DND-41 (cell line): ENCODE results near the gene HMOX1.

Experiments
- ATAC-seq: fragments of 200-7000 bp; cut with Tn5 transposase; 3 replicates; pipeline ENCODE4 v1.9.1; 2021; ENCODE audit warnings: low read depth; ENCODE audit not compliant: insufficient read depth
- DNase-seq: peaks from one replicate; pipeline ENCODE4 v3.0.0-alpha.2; 2020
- H2AFZ ChIP-seq: 2 replicates; pipeline ENCODE4 v1.6.0; 2012; ENCODE audit warnings: low read depth, low read length
- H3K27ac ChIP-seq: 2 replicates; pipeline ENCODE4 v1.5.1; 2012; ENCODE audit warnings: low read length, inconsistent platforms
- H3K27me3 ChIP-seq: fragments of 200-600 bp; sonication (generic); 2 replicates; pipeline ENCODE4 v1.6.0; 2012; ENCODE audit warnings: low read length, mild to moderate bottlenecking, inconsistent platforms; ENCODE audit not compliant: insufficient read depth, poor library complexity
- H3K36me3 ChIP-seq: 2 replicates; pipeline ENCODE4 v1.5.1; 2012; ENCODE audit warnings: low read length, inconsistent platforms; ENCODE audit not compliant: insufficient read depth
- H3K4me1 ChIP-seq: 2 replicates; pipeline ENCODE4 v1.5.1; 2012; ENCODE audit warnings: mild to moderate bottlenecking, low read length; ENCODE audit not compliant: insufficient read depth
- H3K4me2 ChIP-seq: 2 replicates; pipeline ENCODE4 v1.6.0; 2012; ENCODE audit warnings: mild to moderate bottlenecking, moderate library complexity, low read length, inconsistent platforms; ENCODE audit not compliant: insufficient read depth
- H3K4me3 ChIP-seq, 2 experiments: fragments of 200-600 bp in 1 of 2; shearing (Covaris generic) in 1 of 2; 2 replicates each; pipeline ENCODE4 v1.5.1; 2012 to 2016; ENCODE audit warnings: inconsistent platforms in 2 of 2, low read length in 2 of 2, mild to moderate bottlenecking in 2 of 2, low read depth in 1 of 2, moderate library complexity in 1 of 2
- H3K79me2 ChIP-seq: 2 replicates; pipeline ENCODE4 v1.6.0; 2012; ENCODE audit warnings: low read length, inconsistent platforms; ENCODE audit not compliant: insufficient read depth
- H3K9ac ChIP-seq: 2 replicates; pipeline ENCODE4 v1.6.0; 2012; ENCODE audit warnings: low read depth, mild to moderate bottlenecking, inconsistent platforms, low read length, moderate library complexity
- H3K9me3 ChIP-seq: 2 replicates; pipeline ENCODE4 v1.5.1; 2012; ENCODE audit warnings: low read length, moderate library complexity, mild to moderate bottlenecking, inconsistent platforms; ENCODE audit not compliant: insufficient read depth, severe bottlenecking
- H4K20me1 ChIP-seq: 2 replicates; pipeline ENCODE4 v1.6.0; 2012; ENCODE audit warnings: low read length; ENCODE audit not compliant: insufficient read depth
- CTCF ChIP-seq: IDR thresholded peaks from 2 replicates; pipeline ENCODE4 v1.5.1; 2012; ENCODE audit warnings: borderline replicate concordance, low read length, moderate library complexity, mild to moderate bottlenecking; ENCODE audit not compliant: poor library complexity, severe bottlenecking; ENCODE audit errors: extremely low read depth
- EZH2 ChIP-seq: IDR thresholded peaks from 3 replicates; pipeline ENCODE4 v1.6.1; 2012; ENCODE audit warnings: borderline replicate concordance, low read depth, mild to moderate bottlenecking, moderate library complexity, low read length, inconsistent platforms; ENCODE audit not compliant: severe bottlenecking

The HMOX1 gene

GRCh38 chr22:35386670-35387288 is 5.9 kb downstream of the HMOX1 start:
- ATAC-seq: no peak
- peaks cover 4% of the 10 kb centered on the region for H3K27me3 ChIP-seq

GRCh38 chr22:35390933-35391332 is 10.0 kb downstream of the HMOX1 start:
- H3K79me2 ChIP-seq: no peaks in the 10 kb centered on the region
- no peak overlapping the region for H3K9ac ChIP-seq
- H3K9me3 ChIP-seq: no peaks in the 10 kb centered on the region
- H3K36me3 ChIP-seq: no peaks in the 10 kb centered on the region
- H2AFZ ChIP-seq: no peak overlapping the region
- no peaks in the 10 kb centered on the region for H4K20me1 ChIP-seq
- no peak overlapping the region for H3K4me3 ChIP-seq
- DNase-seq: no peak
- no peaks in the 10 kb centered on the region for H3K27me3 ChIP-seq
- no peak overlapping the region for H3K4me2 ChIP-seq
- H3K27ac ChIP-seq: no peak overlapping the region
- ATAC-seq: no peak
- TF ChIP-seq CTCF (no peak), EZH2 (no peak)
- no peaks in the 10 kb centered on the region for H3K4me1 ChIP-seq

More at GRCh38 chr22:35386670-35387288, 5.9 kb downstream of the HMOX1 start:
- Histone ChIP-seq H3K4me3 (no peak overlapping the region), H3K79me2 (no peaks in the 10 kb centered on the region), H3K9ac (no peak overlapping the region), H3K36me3 (no peaks in the 10 kb centered on the region), H3K27ac (no peak overlapping the region), H3K9me3 (no peaks in the 10 kb centered on the region), H3K4me2 (no peak overlapping the region), H3K4me1 (no peaks in the 10 kb centered on the region), H4K20me1 (no peaks in the 10 kb centered on the region), H2AFZ (no peak overlapping the region)
- TF ChIP-seq EZH2 (no peak), CTCF (no peak)
- DNase-seq: no peak

GRCh38 chr22:35392357-35392756 is 11.5 kb downstream of the HMOX1 start:
- Histone ChIP-seq H3K79me2 (no peaks in the 10 kb centered on the region), H3K36me3 (no peaks in the 10 kb centered on the region), H3K4me2 (no peak overlapping the region), H3K27me3 (no peaks in the 10 kb centered on the region), H3K4me3 (no peak overlapping the region), H3K9me3 (no peaks in the 10 kb centered on the region), H2AFZ (no peak overlapping the region), H3K9ac (no peak overlapping the region), H3K4me1 (no peaks in the 10 kb centered on the region), H4K20me1 (no peaks in the 10 kb centered on the region), H3K27ac (no peak overlapping the region)
- TF ChIP-seq CTCF (no peak), EZH2 (no peak)
- ATAC-seq: no peak
- no peak for DNase-seq
